B cell (primary cell): ENCODE data around the gene MEOX2. TPM values are rescaled to one million over a fixed set of nuclear protein-coding genes. Genes with fewer than 3 reads are reported as not detected.

ENCODE experiments used
- ATAC-seq: fragments of 200-7000 bp; cut with Tn5 transposase; one replicate; pipeline ENCODE4 v1.10.0; 2021; ENCODE audit warnings: low read depth, mild to moderate bottlenecking, moderate number of reproducible peaks, moderate library complexity
- CTCF ChIA-PET: fragments of 350-600 bp; sonication (Branson Sonifier 250); formaldehyde crosslinking; loops from one replicate; lab custom pipeline; 2021; ENCODE audit warnings: antibody characterized with exemption, inconsistent platforms; lab: Charles Lee
- POLR2A ChIA-PET: fragments of 350-600 bp; sonication (Branson Sonifier 250); formaldehyde crosslinking; loops from one replicate; lab custom pipeline; 2021; ENCODE audit warnings: antibody characterized with exemption; lab: Charles Lee
- DNase-seq: peaks from one replicate; pipeline ENCODE4 v3.0.0; 2013
- H2AFZ ChIP-seq: 2 replicates; pipeline ENCODE4 v1.6.1; 2012; ENCODE audit warnings: mild to moderate bottlenecking, low read depth, low read length; ENCODE audit not compliant: insufficient read depth, poor library complexity, severe bottlenecking
- H3K27ac ChIP-seq, 2 donors: 1 replicate in 1 of 2; 2 replicates in 1 of 2; pipeline ENCODE4 v1.5.1; 2012 to 2013; ENCODE audit warnings: low read length in 2 of 2, mild to moderate bottlenecking in 2 of 2, moderate library complexity in 1 of 2
- H3K27me3 ChIP-seq, 4 experiments: fragments of 200-600 bp in 1 of 4; sonication (generic) in 1 of 4; replicated peaks in 1 of 4; 1 replicate in 2 of 4; 2 replicates in 2 of 4; pipeline versions ENCODE4 v1.6.1 to v1.7.0; 2013 to 2016; ENCODE audit warnings: low read length in 3 of 4, mild to moderate bottlenecking in 2 of 4, mixed read lengths in 1 of 4, moderate library complexity in 1 of 4; ENCODE audit not compliant: insufficient read depth in 4 of 4, control insufficient read depth in 3 of 4; ENCODE audit errors: control extremely low read depth in 1 of 4
- H3K36me3 ChIP-seq, 2 experiments: replicated peaks in 1 of 2; 1 replicate in 1 of 2; 2 replicates in 1 of 2; pipeline versions ENCODE4 v1.6.1 to v1.7.1; 2013; ENCODE audit warnings: low read length in 1 of 2; ENCODE audit not compliant: insufficient read depth in 2 of 2, control insufficient read depth in 1 of 2; ENCODE audit errors: control extremely low read depth in 1 of 2, extremely low read depth in 1 of 2
- H3K4me1 ChIP-seq, 2 donors: fragments of 200-600 bp in 1 of 2; sonication (generic) in 1 of 2; 1 replicate in 1 of 2; 2 replicates in 1 of 2; pipeline versions ENCODE4 v1.5.1 to v1.6.1; 2013 to 2017; ENCODE audit warnings: low read length in 2 of 2; ENCODE audit not compliant: control insufficient read depth in 2 of 2, insufficient read depth in 2 of 2
- H3K4me2 ChIP-seq: replicated peaks from 2 replicates; pipeline ENCODE3; 2012; ENCODE audit warnings: mild to moderate bottlenecking, low read depth, low read length; ENCODE audit not compliant: poor library complexity, severe bottlenecking
- H3K4me3 ChIP-seq, 5 experiments: fragments of 200-600 bp in 1 of 5; sonication (generic) in 1 of 5; 1 replicate in 3 of 5; 2 replicates in 2 of 5; pipeline versions ENCODE4 v1.5.1 to v1.7.0; 2011 to 2016; ENCODE audit warnings: low read length in 4 of 5, mild to moderate bottlenecking in 4 of 5, low read depth in 2 of 5, control low read depth in 1 of 5, moderate library complexity in 1 of 5; ENCODE audit not compliant: insufficient read depth in 1 of 5; ENCODE audit errors: control extremely low read depth in 1 of 5, extremely low read depth in 1 of 5
- H3K79me2 ChIP-seq: fragments of 200-600 bp; sonication (generic); one replicate; pipeline ENCODE4 v1.6.0; 2016; ENCODE audit warnings: low read length; ENCODE audit not compliant: control insufficient read depth, insufficient read depth
- H3K9ac ChIP-seq: fragments of 200-600 bp; sonication (generic); 2 replicates; pipeline ENCODE4 v1.6.1; 2017; ENCODE audit warnings: mild to moderate bottlenecking, low read length, moderate library complexity
- H3K9me3 ChIP-seq, 3 donors: one replicate each; pipeline versions ENCODE4 v1.6.1 to v1.7.1; 2013; ENCODE audit warnings: low read length in 2 of 3; ENCODE audit not compliant: control insufficient read depth in 2 of 3, insufficient read depth in 1 of 3; ENCODE audit errors: control extremely low read depth in 1 of 3
- H4K20me1 ChIP-seq: 2 replicates; pipeline ENCODE4 v1.6.0; 2012; ENCODE audit warnings: mild to moderate bottlenecking, low read length; ENCODE audit not compliant: insufficient read depth, control insufficient read depth, poor library complexity, severe bottlenecking
- H3K27ac Mint-ChIP-seq: one replicate; pipeline ENCODE4 v1.8.0; 2021; ENCODE audit warnings: mixed read lengths
- H3K27me3 Mint-ChIP-seq: one replicate; pipeline ENCODE4 v1.8.0; 2021; ENCODE audit warnings: mixed read lengths
- H3K4me1 Mint-ChIP-seq: one replicate; pipeline ENCODE4 v1.8.0; 2021; ENCODE audit warnings: mixed read lengths
- H3K4me3 Mint-ChIP-seq: one replicate; pipeline ENCODE4 v1.8.0; 2021; ENCODE audit warnings: mixed read lengths
- H3K9me3 Mint-ChIP-seq: one replicate; pipeline ENCODE4 v1.8.0; 2022; ENCODE audit warnings: mixed read lengths; ENCODE audit not compliant: insufficient read depth
- CTCF ChIP-seq: fragments of 200-600 bp; IDR thresholded peaks from one replicate; pipeline ENCODE4 v1.8.0; 2022; ENCODE audit warnings: antibody characterized with exemption, mild to moderate bottlenecking
- EZH2 ChIP-seq: IDR thresholded peaks from 2 replicates; pipeline ENCODE4 v1.6.1; 2012; ENCODE audit warnings: borderline replicate concordance, low read depth, mild to moderate bottlenecking, moderate library complexity, low read length; ENCODE audit not compliant: insufficient read depth, poor library complexity, severe bottlenecking
- WGBS: methylation state at CpG from one replicate; pipeline ENCODE4 v1.1.5; 2013; ENCODE audit warnings: missing lambda C conversion rate; ENCODE audit not compliant: insufficient coverage; 5-methylcytosine and 5-hydroxymethylcytosine counted together
- intact Hi-C: fragments of 100-400 bp; cut with micrococcal nuclease; formaldehyde crosslinking; loops from one replicate; pipeline ENCODE4 v1.10.0; 2022
- polyA plus RNA-seq: library from polyadenylated mRNA; depleted of rRNA; stranded (reverse); fragments of >200 nt; gene quantifications from 2 replicates; pipeline ENCODE4 v1.2.3, GENCODE V29; 2012
- total RNA-seq, 2 donors: library from RNA; stranded (reverse); fragments of 120-200 nt in 1 of 2; gene quantifications; 1 replicate in 1 of 2; 2 replicates in 1 of 2; pipeline versions ENCODE4 v1.2.3 to v1.2.4, GENCODE V29; 2013 to 2022

Gene MEOX2
- total and polyA plus RNA-seq, 2 donors (not counting 1 experiment from before 2014, with no cell fraction given): not detected

DNA sequence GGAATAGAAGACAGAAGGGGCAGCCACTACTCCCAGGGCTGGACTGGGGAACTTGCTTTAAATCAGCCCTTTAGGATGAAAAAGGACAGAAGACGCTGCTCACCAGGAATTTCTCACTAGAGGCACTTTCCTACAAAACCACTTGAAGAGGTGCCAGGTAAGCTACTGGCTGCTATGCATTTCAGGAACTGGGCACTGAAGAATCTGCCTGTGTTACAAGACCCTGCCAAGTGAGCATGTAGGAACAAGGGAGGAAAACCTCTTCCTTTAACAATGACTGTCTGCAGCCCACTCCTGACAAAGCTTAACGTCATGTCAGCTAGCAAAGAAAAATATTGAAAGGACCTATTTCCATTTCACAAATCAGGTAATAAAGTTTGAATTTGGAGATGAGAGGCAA, 118.8 kb downstream of the MEOX2 start:
- Histone ChIP-seq H3K27me3 (no peaks in the 10 kb centered on the region), H2AFZ (no peak overlapping the region), H3K79me2 (no peaks in the 10 kb centered on the region), H3K9me3 (no peaks in the 10 kb centered on the region), H4K20me1 (no peaks in the 10 kb centered on the region), H3K4me2 (no peak overlapping the region), H3K9ac (no peak overlapping the region), H3K4me1 (no peaks in the 10 kb centered on the region), H3K36me3 (no peaks in the 10 kb centered on the region), H3K27ac (no peak overlapping the region), H3K4me3 (no peak overlapping the region)
- H3K27ac Mint-ChIP-seq: no peak overlapping the region
- no peak for ATAC-seq
- intact Hi-C loops: no loop called here
- DNase-seq: no peak
- ChIA-PET CTCF (no interaction called here), POLR2A (no interaction called here)
- H3K4me3 Mint-ChIP-seq: no peak overlapping the region
- no peaks in the 10 kb centered on the region for H3K4me1 Mint-ChIP-seq
- H3K27me3 Mint-ChIP-seq: no peaks in the 10 kb centered on the region
- no peak for TF ChIP-seq CTCF
- TF ChIP-seq EZH2: no peak
- no CpG with 5 or more reads among the region's 2 CpGs for WGBS
- H3K9me3 Mint-ChIP-seq: peaks cover 2% of the 10 kb centered on the region

DNA sequence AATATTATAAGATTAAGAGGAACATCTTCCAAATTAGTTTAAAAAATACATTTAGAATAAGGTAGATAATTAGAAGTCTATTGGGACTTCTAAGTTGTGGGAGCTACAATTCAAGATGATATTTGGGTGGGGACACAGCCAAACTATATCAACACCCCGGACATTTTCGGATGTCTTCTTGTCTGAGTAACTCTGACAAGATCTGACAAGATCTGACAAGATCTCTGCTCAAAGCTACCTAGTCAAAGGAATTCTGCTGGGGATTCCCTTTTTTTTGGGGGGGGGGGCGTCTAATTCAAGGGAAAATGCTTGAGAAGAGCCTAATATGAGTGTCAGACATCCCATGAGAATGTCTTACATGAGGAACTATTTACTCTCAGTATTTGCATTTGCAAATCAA, 119.4 kb downstream of the MEOX2 start:
- H3K27me3 Mint-ChIP-seq: no peaks in the 10 kb centered on the region
- TF ChIP-seq EZH2: no peak
- no peak for TF ChIP-seq CTCF
- H3K4me1 Mint-ChIP-seq: no peaks in the 10 kb centered on the region
- Histone ChIP-seq H3K36me3 (no peaks in the 10 kb centered on the region), H2AFZ (no peak overlapping the region), H3K4me3 (no peak overlapping the region), H3K27me3 (no peaks in the 10 kb centered on the region), H3K9ac (no peak overlapping the region), H3K9me3 (no peaks in the 10 kb centered on the region), H3K27ac (no peak overlapping the region), H3K4me2 (no peak overlapping the region), H3K79me2 (no peaks in the 10 kb centered on the region), H3K4me1 (no peaks in the 10 kb centered on the region), H4K20me1 (no peaks in the 10 kb centered on the region)
- H3K27ac Mint-ChIP-seq: no peak overlapping the region
- intact Hi-C loops: no loop called here
- no peak for DNase-seq
- POLR2A ChIA-PET: no interaction called here
- no CpG with 5 or more reads among the region's 3 CpGs for WGBS
- CTCF ChIA-PET: no interaction called here
- peaks cover 2% of the 10 kb centered on the region for H3K9me3 Mint-ChIP-seq
- H3K4me3 Mint-ChIP-seq: no peak overlapping the region
- ATAC-seq: no peak
